GM18909 (cell line): ENCODE data around the gene ZBTB7B.
A peak's percentile ranks its signal among the peaks of the same experiment; 100 is the strongest.
"Not testable (repeated sequence)": the region's sequence is repeated elsewhere in the genome, so short reads cannot be mapped to it uniquely, and the experiment has no call there.

Experiments
- ATAC-seq: cut with Tn5 transposase; IDR thresholded peaks from one replicate; pipeline ENCODE4 v1.9.1; 2021; ENCODE audit warnings: mild to moderate bottlenecking; ENCODE audit not compliant: unreplicated experiment, poor library complexity

The ZBTB7B gene

DNA sequence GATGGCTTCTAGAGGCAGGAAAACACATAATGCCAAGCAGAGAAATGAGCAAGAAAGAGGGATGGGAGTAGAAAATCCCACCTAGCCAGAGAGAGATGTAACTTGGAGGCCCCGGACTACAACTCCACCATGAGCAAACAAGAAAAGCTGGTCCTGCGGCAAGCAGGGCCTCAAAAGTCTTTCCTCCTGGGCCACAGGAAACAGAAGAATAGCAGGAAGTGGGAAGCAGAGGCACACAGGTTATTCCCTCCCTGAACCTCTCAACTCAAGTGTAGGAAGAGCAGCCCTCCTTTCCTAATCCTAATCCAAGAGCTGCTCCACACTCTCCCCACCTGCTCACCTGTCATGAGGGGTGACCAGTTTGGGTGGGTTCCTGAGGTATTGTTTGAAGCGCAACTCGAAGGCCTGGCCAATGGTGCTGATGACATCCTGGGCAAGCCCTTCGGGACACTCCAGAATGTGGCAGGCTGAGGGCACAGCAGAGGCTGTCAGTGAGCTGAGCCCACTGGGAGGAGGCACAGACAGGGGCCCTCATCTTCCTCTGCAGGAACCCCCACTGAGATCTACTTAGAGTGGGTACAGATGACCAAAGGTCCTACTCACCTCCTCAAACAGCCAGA lies 35.2 kb upstream of the ZBTB7B start:
- no peak for ATAC-seq

DNA sequence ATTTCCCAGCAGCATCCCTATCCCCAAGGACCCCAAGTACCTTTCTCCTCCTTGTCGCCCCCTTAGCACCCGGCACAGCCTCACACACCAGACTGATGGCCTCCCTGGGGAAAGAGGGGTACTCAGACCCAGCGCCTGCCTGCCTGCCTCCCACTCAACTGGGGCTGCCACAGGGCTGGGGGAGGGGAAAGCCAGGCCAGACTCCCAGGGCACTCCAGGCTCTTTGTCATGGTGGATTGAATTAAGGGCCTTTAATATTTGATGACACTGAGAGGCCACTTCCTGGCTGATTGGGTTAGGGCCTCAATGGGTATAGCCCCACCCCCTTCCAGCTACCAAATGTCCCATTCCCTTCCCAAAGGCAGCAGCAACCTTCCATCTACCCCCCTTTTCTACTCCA lies 33.9 kb upstream of the ZBTB7B start:
- no peak for ATAC-seq

DNA sequence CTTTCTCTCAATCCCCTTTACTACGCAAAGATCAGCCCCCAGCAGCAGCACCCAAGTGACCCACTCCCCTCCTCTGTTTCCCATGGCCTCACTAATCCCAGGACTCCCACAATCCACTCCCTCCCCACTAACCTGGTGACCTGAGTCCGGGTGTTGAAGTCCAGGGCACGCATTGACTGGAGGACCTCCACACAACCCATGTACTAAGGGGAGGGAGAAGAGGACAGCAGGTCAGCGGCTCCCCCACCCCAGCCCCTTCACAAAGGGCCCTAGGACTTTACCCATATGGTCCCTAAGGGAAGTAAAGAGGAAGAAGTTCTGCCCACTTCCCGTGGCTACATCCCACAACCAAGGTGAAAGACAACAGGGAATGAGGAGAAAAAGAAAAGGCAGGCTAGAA lies 33.4 kb upstream of the ZBTB7B start:
- ATAC-seq: no peak

DNA sequence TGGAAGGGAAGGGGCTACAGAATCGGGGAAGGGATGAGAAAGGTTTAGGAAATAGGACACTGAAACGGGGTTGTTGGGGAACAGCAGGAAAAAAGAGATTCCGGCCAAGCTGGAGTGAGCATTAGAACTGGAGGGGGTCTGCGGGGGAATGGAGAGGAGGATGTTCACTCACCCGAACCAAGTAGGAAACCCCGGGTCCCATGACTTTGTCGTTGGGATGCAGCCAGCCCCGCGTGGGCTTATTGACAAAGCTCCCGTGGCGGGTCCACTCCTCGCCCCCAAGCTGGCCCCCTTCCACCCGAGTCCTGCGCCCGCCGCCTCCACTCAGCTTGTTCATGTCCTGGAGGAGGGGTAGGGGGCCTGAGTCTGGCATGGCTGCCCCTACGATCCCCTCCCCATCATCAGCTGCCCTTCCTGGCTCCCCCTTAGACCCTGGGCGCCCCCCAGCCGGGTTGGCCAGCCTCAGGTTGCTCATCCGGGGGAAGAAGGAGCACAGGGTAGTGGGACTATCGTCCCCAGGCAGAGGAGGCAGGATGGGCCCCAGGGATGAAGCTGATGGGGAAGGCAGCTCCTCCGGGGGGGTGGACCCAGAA lies 32.6 kb upstream of the ZBTB7B start:
- ATAC-seq: no peak

DNA sequence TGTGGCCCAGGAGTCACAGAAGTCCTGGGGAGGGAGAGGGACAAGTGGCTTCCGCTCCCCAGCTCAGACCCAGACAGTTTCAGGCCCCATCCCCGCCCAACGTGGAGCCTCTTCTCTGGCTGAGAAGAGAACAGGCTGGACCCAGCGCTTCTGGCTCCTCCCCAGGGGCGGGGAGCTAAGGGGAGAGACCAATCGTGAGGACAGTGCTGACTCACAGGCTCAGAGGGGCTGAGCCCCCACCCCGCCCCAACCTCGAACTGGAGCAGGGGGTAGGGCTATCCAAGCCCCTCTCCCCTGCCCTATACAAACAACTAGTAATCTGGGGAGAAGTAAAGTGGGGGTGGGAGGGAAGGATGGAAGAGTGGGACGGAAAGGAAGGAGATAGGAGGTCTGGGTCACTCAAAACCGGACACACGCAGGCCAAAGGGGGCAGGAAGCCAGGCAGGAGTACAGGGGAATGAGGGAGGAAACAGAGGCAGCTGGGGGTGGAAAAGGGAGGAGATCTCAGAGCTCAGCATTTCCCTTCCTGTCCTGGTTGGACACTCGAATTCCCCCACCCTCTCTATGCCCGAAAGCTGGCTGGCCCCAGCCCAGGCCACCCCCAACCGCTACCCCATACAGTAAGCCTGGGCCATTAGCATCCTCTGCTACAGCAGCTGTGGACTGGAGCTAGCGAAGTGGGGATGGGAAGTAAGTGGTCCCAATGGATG lies 31.8 kb upstream of the ZBTB7B start, which contains the start of gene SHC1:
SHC1 (minus strand) TSS at position 117 of the 710 bp plus-strand sequence. CDS start 221 bp downstream, outside the sequence.
- no peak for ATAC-seq

DNA sequence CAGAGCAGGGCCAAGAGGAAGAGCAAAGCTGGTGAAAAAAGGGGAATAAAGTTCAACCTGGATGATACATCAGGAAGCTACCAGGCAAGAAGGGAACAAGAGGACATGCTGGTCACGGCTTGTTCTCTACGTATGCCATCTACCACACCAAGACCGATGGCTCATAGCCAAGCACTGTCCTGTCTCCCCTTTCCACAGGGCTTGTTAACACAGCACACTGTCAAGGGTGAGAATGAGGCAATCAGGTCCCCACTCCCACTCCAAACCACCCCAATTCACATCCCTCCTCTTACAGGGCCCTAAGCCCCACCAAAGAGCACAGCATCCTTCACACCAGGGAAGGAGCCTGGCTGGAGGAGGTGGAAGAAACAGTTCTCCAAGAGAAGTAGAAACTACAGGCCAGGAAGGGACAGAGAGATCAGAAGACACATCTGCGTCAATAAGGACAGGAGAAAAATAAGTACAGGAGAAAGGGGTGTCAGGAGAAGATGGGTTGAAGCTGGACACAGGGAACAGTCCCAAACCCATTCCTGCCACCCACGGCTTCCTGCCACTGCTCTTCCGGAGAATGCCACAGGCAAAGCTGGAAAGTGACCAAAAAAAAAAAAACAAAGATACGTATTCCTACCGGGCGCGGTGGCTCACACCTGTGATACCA lies 31.1 kb upstream of the ZBTB7B start:
- ATAC-seq: no peak

DNA sequence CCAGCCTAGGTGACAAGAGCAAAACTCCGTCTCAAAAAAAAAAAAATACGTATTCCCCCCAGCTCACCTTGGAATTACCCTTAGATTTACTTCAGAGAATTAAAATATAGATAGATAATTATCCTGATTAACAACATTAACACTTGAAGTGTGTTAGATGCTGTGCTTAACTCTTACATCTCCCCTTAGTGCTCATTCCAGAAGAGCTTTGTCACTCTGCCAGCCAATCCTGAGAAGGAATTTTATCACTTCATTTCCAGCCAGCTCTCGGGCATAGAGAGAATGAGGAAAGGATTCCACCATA lies 30.4 kb upstream of the ZBTB7B start:
- no peak for ATAC-seq

DNA sequence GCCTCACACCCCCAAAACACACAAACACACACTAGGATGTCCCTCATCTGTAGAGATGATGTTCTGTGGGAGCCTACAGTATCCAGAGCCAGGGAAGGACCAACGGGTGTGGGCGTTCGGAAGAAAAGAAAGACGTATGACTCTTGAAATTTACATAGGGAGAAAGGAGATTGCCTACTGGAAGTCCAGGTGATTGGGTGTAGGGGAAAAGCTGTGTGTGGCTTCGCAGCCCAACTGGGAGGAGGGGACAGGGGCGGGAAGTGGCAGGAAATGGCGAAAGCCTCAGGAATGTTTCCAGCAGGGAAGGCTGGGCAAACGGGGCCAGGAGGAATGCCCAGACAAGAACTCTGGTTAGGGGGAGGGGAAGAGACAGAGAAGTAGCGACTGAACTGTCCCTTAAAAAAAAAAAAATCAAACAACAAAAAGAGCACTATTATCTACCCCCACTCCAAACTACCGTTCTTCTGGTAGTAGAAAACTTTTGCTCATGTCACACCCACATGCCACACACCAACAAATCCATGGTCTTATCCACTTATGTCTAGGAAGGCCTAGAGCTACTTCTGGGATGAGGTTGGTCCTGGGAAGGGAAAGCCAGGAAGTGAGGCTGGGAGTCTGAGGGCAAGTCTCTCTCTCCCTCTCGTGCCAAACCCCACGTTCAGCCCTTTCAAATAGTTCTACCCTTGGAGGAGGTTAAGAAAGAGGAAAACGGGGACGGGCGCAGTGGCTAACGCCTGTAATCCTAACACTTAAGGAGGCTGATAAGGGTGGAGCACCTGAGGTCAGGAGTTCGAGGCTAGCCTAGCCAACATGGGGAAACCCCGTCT lies 29.9 kb upstream of the ZBTB7B start:
- no peak for ATAC-seq

DNA sequence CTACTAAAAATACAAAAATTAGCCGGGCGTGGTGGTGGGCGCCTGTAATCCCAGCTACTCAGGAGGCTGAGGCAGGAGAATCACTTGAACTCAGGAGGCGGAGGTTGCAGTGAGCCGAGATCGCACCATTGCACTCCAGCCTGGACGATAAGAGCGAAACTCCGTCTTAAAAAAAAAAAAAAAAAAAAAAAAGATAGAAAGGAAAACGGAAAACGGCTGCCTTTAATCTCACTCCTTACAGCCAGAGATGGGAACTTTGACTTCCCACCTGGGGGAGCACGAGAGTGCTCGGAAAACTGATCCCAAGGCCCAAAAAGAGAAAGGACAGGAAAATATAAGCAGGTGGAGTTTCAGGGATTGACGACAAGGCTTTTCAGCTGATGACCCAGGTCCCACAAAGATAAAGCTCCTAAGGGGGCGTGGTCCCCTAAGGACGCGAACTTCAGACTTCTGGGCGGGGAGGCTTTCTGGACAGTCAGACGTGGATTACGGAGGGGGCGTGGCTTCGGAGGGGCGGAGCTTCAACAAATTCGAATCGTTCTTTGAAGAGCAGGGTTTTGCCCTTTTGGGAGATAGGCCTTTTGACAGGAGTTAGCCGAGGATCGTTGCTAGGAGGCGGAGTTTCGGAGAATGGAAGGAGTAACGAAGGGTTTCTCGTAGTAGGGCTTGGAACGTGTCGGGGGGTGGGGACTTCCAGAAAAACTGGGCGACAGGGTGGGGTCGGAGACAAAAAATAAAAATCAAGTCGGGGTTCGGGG lies 29.1 kb upstream of the ZBTB7B start:
- ATAC-seq: peak; percentile 25

DNA sequence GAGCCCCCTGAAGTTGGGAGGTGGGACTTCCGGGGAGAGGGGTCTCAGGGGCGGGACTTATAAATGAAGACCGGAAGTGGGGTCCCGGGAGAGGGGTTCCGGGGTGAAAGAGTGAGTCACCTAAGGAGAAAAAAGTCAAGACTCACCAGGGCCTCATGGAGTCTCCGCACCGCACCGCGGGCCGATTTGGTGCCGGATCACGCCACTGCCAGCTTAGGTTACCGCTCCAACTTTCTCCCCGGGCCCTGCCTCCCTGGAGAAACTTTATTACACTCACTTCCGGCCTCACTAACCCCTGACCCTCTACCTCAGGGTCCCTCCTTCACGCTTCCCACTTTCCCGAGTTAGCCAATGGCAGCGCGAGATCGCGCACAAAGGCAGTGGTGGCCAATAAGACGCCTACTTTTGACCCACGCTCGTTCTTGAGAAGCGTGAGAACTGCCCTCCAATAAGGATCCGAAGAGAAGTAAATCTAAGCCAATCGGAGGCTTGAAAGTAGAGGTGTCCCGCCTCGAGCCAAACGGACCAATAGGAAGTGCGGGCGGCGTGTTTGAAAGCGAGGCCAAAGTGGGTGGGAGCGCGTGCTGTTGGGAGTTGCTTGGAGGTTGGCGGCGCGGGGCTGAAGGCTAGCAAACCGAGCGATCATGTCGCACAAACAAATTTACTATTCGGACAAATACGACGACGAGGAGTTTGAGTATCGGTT lies 28.3 kb upstream of the ZBTB7B start, which contains the start of gene CKS1B:
CKS1B (plus strand) TSS at position 580 of the 706 bp plus-strand sequence; CDS start at position 645, 65 bp downstream.
- ATAC-seq: peak; percentile 77

DNA sequence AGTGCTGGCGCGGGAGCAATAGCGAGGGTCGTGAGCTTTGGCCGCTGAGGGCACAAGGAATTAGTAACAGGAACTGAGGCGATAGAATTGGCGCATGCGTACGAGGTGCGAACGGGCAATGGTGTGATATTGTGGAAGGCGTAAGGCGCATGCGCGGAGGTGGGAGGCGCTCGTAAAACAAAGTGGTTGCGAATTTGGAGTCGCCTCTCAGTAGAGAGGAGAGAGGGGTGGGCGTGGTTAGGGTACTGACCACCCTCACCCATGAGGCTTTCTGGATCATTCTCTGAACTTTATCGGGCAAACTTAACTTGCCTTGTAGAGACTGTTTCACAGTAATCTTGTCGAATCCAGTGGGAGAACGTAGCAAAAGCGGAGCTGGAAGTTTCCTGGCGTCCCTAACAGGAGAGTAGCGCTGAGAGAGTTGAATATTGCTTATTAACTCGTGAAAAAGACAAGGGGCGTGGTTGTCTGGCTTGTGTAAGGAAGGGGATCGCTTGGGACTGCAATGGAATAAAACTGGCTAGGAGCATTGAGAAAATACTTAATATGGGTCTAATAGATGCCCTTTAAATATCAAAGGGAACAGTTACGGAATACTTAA lies 27.7 kb upstream of the ZBTB7B start:
- peak; percentile 49 for ATAC-seq

DNA sequence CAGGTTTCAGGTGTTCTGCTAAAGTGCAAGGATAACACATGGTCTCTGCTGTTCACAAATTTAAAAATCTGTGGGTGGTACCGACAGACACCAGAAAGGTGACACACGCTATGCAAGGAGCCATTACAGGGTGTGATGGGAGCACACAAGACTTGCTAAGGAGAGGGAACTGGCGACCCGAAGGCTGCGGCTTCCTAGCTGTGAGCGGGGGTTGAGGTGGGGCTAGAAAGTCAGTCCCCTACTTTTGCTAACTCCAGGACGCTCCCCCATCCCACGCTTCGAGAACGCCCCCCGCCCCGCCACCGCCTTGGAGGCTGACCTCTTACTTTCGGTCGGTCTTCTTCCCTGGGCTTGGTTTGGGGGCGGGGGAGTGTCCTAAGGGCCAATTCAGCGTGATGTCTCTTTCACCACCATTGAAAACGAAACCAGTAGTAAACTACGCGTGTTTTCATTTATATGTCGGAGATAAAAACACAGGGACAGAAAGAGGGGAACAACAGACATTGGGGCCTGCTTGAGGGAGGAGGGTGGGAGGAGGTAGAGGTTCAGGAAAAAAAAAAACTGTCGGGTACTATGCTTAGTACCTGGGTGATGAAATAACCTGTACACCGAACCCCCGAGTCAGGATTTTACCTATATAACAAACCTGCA lies 27.1 kb upstream of the ZBTB7B start:
- no peak for ATAC-seq

DNA sequence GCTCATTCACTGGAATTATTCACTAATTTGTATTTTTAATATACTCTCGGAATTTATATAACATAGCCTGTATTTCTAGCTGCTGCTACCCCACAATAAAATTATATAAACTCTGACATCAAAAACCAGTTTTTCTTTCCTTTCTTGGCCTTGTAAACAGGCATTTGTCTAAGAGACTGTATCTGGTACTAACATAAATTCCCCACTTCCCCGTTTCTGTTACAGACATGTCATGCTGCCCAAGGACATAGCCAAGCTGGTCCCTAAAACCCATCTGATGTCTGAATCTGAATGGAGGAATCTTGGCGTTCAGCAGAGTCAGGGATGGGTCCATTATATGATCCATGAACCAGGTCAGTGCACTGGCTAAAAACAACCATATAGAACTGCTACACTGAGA lies 24.8 kb upstream of the ZBTB7B start:
- not testable (repeated sequence) for ATAC-seq

DNA sequence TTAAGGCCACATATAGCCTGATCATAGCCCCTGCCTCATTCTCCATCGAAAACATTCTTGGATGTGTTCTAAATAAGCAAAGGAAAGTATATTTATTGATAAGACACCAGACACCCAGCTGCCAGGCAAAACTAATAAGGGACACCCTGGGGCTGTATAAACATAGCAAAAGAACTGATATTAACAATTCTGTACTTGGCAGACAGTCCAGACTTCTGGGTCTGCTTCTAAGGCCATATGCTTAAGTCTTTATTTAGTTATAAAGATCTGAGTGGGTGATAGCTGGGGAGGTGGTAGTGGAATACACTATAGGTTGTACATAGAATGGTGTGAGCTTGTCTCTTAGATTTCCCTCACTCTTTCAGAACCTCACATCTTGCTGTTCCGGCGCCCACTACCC lies 24.2 kb upstream of the ZBTB7B start:
- no peak for ATAC-seq

DNA sequence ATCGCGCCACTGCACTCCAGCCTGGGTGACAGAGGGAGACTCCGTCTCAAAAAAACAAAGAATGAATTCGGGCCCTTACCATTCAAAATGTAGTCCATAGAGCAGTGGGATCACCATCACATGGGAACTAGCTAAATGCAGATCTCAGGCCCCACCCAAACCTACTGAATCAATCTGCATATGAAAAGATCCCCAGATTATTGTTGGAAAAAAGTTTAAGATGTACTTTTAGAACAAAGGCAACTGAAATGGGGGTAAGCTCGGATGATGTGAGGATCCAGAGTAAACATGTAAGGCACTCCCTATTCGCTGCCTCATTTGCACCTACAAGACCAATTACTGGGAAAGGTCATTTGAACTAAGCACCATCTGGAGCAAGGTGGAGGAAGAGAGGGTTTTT lies 20.3 kb upstream of the ZBTB7B start:
- no peak for ATAC-seq

DNA sequence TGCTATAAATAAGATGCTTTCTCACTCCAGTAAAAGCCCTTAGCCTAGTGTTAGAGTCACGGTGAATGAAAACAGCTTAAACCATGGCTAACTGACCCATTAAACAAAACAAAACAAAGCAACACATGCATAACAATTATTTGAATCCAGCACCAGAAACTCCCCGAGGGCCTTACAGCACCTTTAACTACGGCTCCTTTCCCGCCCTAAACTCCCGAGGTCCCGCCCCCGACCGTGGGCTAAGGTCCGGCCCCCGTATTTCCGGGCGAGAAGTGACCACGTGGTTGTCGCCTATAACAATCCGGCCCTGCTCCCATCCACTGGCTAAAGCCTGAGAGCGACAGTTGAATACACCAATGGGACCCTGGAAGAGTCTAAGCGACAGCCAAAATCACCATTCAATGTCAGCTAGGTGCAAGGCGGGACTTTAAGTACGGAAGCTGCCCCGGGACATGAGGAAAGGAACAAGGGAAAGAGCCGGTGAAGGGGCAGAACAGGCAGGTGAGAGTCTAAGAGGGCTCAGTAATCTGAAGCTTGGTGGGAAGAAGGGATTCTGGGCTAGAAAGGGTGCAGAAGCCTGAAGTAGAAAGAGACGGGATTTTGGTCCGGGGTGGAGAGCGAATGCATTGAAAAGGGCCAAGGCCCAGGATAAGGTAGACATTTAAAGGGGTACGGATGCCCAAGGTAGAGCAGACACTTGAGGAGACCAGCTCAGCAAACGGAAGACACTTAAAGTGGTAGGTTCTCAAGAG lies 19.5 kb upstream of the ZBTB7B start, which contains the start of gene FLAD1:
FLAD1 (plus strand) TSS at position 448 of the 752 bp plus-strand sequence. CDS start 351 bp downstream, outside the sequence.
- peak; percentile 98 for ATAC-seq

DNA sequence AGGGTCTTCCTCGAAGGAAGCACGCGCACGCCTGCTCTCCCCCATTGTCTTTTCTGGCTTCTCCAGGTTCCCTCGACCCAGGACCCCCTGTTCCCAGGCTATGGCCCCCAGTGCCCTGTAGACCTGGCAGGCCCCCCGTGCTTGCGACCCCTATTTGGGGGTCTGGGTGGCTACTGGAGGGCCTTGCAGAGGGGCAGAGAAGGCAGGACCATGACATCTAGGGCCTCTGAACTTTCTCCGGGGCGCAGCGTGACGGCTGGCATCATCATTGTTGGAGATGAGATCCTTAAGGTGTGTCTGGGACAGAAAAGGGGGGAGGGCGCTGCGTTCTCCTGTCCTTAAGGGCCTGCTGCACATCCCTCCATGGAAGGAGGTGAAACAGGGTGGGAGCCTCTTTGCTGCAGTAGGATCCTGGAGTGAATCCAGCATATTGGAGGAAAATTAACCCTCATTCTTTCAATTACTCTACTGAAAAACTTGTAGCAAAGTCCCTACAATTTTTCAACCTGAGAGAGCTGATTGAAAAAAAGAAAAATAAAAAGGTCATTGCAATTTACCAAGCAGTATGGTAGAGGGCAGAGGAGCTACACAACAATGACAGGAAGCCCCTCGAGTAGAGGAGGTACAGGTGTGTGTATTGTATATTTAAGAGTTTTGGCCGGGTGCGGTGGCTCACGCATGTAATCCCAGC lies 18.7 kb upstream of the ZBTB7B start:
- no peak for ATAC-seq
